Heart right ventricle (tissue), 16 donors: ENCODE data around the gene DYNLL2. TPM values are rescaled to one million over a fixed set of nuclear protein-coding genes. Genes with fewer than 3 reads are reported as not detected.
"Not testable (repeated sequence)": the region's sequence is repeated elsewhere in the genome, so short reads cannot be mapped to it uniquely, and the experiment has no call there.

Experiments
- ATAC-seq, 8 donors: fragments of 200-7000 bp; cut with Tn5 transposase; one replicate each; pipeline ENCODE4 v1.9.1; 2020; ENCODE audit warnings: mild to moderate bottlenecking in 8 of 8, moderate library complexity in 8 of 8, moderate number of reproducible peaks in 1 of 8
- DNase-seq, 2 donors: peaks; one replicate each; pipeline ENCODE4 v3.0.0-alpha.2; 2020
- H3K27ac ChIP-seq, 10 donors: fragments of 200-600 bp; sonication (generic) in 2 of 10; one replicate each; pipeline versions ENCODE4 v1.5.0 to v1.8.0; 2020 to 2022; ENCODE audit warnings: mild to moderate bottlenecking in 3 of 10
- H3K27me3 ChIP-seq, 7 donors: fragments of 200-600 bp; one replicate each; pipeline ENCODE4 v1.8.0; 2021 to 2022; ENCODE audit warnings: mild to moderate bottlenecking in 2 of 7
- H3K36me3 ChIP-seq, 9 donors: fragments of 200-600 bp; sonication (generic) in 1 of 9; one replicate each; pipeline versions ENCODE4 v1.5.0 to v1.8.0; 2020 to 2022; ENCODE audit warnings: mild to moderate bottlenecking in 2 of 9
- H3K4me1 ChIP-seq, 9 donors: fragments of 200-600 bp; sonication (generic) in 1 of 9; one replicate each; pipeline versions ENCODE4 v1.5.0 to v1.8.0; 2020 to 2022; ENCODE audit warnings: mild to moderate bottlenecking in 4 of 9
- H3K4me3 ChIP-seq, 10 donors: fragments of 200-600 bp; sonication (generic) in 2 of 10; one replicate each; pipeline versions ENCODE4 v1.5.0 to v1.8.0; 2020 to 2022; ENCODE audit warnings: mild to moderate bottlenecking in 7 of 10, moderate library complexity in 2 of 10
- H3K9me3 ChIP-seq, 11 donors: fragments of 200-600 bp in 10 of 11; sonication (generic) in 2 of 11; one replicate each; pipeline versions ENCODE4 v1.5.0 to v1.8.0; 2013 to 2022; ENCODE audit warnings: mild to moderate bottlenecking in 2 of 11, control low read depth in 1 of 11, moderate library complexity in 1 of 11
- WGBS, 2 donors: extraction: QIAGEN DNeasy Blood & Tissue Kit; methylation state at CpG; one replicate each; pipeline ENCODE4 v1.1.7; 2013; ENCODE audit warnings: inconsistent platforms in 1 of 2; 5-methylcytosine and 5-hydroxymethylcytosine counted together
- intact Hi-C, 10 donors: fragments of 100-400 bp; cut with DNase I; formaldehyde crosslinking; loops; one replicate each; pipeline versions ENCODE4 v1.11.1 to v1.14.2; 2022
- polyA plus RNA-seq, 2 donors: library from polyadenylated mRNA; stranded (reverse); fragments of 200-250 nt; gene quantifications; one replicate each; pipeline ENCODE4 v1.2.3, GENCODE V29; 2013
- total RNA-seq, 10 donors: library from RNA; stranded (reverse); fragmentation: NEBNext Ultra II Directional in 3 of 10; extraction: Animal tissue kit (Norgen Biotek cat#: 25700) in 3 of 10; gene quantifications; one replicate each; pipeline versions ENCODE4 v1.2.1 to v1.2.4, GENCODE V29; 2021 to 2023
- TF ChIP-seq, protein P1 (sequence below), 9 donors: fragments of 200-600 bp; sonication (generic) in 2 of 9; IDR thresholded peaks; one replicate each; pipeline versions ENCODE4 v1.5.0 to v1.8.0; 2021 to 2022; ENCODE audit warnings: antibody characterized with exemption in 9 of 9, mild to moderate bottlenecking in 5 of 9, moderate library complexity in 1 of 9
- donor health status: Arrhythmogenic right ventricular cardiomyopathy.
- donor health status: ischemic (EF 13 %, LVEDD 7.1; RV severe dilation, severe dysfunction).
- donor health status: healthy with polysubstance abuse.
- donor health status: DM: no; HTN: yes; CAD: no.
- donor health status: DM: no; HTN: no; CAD: no.
- donor health status: ischemic (EF 25% LVEDD 6.9; RV normal size, moderate dysfunction).
- donor health status: ischemic (EF 25% LVEDD 5.7; RV mildly dilated, moderate dysfunction).
- donor health status: healthy.
- donor health status: DM: yes; HTN: yes; CAD: no.
- donor health status: Ischemic cardiomyopathy.
- donor health status: ischemic (EF 35%, LVEDD 5.7; RV mildly dilated, moderate dysfunction).
- donor health status: nonischemic (EF 11% LVEDD 7.7; RV severe dilation, severe dysfunction).
- donor health status: DM: yes; HTN: yes; CAD: no.
- donor health status: PGD.
- donor health status: ischemic (EF 29% LVEDD 5.4; RV normal size, mild dysfunction).
- donor health status: nonischemic (EF 23%, LVEDD 6.1; RV moderate dilation, normal function).

The DYNLL2 gene
- total and polyA plus RNA-seq, 12 donors = 45.3 to 105 (median 79.6) TPM

DNA sequence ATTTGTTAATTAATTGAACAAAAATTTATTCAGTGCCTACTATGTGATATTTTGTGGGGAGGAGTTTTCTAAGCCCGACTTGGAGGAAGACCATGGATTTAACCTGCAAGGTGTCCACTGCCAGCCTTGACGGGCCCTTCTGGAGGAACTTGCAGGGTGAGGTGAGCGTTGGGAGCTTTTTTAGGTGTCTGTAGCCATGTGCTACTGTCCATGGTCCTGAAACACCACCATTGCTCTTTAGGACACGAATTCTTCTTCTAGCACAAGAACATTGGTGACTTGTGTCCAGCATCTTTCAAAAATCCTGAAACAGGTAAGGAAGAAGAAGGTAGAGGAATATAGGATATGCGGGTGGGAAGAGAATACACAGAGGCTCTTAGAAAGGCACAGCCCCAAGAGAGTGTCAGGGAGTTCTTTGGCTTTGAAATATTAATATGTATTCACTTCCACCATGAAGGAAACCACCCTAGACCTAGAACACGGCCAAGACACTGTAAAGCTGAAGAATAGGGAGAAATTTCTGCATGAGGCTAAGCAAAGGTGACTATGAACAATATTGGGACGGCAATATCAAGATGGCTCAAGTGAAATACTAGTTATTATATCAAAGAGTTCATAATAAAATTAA lies 37.1 kb downstream of the DYNLL2 start:
- Histone ChIP-seq H3K36me3 (no peaks in the 10 kb centered on the region), H3K27me3 (peaks cover 0 to 16% (median 3%) of the 10 kb centered on the region in 7 donors), H3K27ac (no peak overlapping the region), H3K9me3 (no peaks in the 10 kb centered on the region), H3K4me1 (no peaks in the 10 kb centered on the region), H3K4me3 (no peak overlapping the region)
- ATAC-seq = no peak
- 22 to 24% methylated on average over 7 of the region's 7 CpGs for WGBS, 2 donors
- TF ChIP-seq, protein P1, sequence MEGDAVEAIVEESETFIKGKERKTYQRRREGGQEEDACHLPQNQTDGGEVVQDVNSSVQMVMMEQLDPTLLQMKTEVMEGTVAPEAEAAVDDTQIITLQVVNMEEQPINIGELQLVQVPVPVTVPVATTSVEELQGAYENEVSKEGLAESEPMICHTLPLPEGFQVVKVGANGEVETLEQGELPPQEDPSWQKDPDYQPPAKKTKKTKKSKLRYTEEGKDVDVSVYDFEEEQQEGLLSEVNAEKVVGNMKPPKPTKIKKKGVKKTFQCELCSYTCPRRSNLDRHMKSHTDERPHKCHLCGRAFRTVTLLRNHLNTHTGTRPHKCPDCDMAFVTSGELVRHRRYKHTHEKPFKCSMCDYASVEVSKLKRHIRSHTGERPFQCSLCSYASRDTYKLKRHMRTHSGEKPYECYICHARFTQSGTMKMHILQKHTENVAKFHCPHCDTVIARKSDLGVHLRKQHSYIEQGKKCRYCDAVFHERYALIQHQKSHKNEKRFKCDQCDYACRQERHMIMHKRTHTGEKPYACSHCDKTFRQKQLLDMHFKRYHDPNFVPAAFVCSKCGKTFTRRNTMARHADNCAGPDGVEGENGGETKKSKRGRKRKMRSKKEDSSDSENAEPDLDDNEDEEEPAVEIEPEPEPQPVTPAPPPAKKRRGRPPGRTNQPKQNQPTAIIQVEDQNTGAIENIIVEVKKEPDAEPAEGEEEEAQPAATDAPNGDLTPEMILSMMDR (IDR thresholded peaks at IDR 0.05) = no peak
- intact Hi-C loops = no loop called here
- peak in 1 of 2 donors; percentile 53 for DNase-seq

DNA sequence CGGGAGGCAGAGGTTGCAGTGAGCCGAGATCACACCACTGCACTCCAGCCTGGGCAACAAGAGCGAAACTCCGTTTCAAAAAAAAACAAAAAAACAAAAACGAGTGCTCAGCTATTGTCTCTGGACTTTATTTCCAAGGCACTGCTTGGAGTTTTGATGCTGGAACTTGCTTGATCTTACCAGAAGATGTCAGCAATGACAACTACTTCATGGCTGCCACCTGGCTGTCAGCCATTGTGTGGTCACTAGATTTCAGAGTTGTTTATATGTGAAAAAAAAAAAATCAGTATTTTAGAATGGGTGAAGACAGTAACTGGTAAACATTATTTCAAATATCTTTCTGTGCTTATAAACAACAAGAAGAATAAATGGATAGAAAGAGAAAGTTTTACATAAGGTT lies 38.7 kb downstream of the DYNLL2 start:
- no peaks in the 10 kb centered on the region for H3K9me3 ChIP-seq
- H3K4me3 ChIP-seq = no peak overlapping the region
- no peak overlapping the region for H3K27ac ChIP-seq
- no peaks in the 10 kb centered on the region for H3K4me1 ChIP-seq
- H3K36me3 ChIP-seq = no peaks in the 10 kb centered on the region
- 49 to 51% methylated on average over 5 of the region's 5 CpGs for WGBS, 2 donors
- TF ChIP-seq, protein P1 (IDR thresholded peaks at IDR 0.05) = peak in 6 of 9 donors; percentile 10 to 37 (median 26)
- ATAC-seq (no peak), DNase-seq (no peak)
- intact Hi-C loops = no loop called here
- peaks cover 0 to 25% (median 10%) of the 10 kb centered on the region in 7 donors for H3K27me3 ChIP-seq

DNA sequence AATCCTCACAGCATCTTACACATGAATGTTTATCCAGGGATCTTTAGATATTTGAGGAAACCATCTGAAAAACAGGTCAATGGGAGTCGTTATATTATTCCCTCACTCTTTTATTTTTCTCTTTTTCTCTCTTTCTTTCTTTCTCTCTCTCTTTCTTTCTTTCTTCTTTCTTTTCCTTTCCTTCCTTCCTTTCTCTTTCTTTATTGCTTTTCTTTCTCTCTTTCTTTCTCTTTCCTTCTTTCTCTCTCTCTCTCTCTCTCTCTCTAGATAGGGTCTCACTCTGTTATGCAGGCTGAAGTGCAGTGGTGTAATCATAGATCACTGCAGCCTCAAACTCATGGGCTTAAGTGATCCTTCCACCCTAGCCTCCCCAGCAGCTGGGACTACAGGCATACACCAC lies 44.6 kb downstream of the DYNLL2 start:
- 32 to 43% methylated on average over 1 of the region's 1 CpG for WGBS, 2 donors
- intact Hi-C loops = no loop called here
- H3K9me3 ChIP-seq = no peaks in the 10 kb centered on the region
- H3K4me3 ChIP-seq = no peak overlapping the region
- H3K27ac ChIP-seq = no peak overlapping the region
- peaks cover 0 to 40% (median 15%) of the 10 kb centered on the region in 7 donors for H3K27me3 ChIP-seq
- H3K4me1 ChIP-seq = no peaks in the 10 kb centered on the region
- TF ChIP-seq, protein P1 (IDR thresholded peaks at IDR 0.05) = no peak
- ATAC-seq (no peak), DNase-seq (no peak)
- no peaks in the 10 kb centered on the region for H3K36me3 ChIP-seq

DNA sequence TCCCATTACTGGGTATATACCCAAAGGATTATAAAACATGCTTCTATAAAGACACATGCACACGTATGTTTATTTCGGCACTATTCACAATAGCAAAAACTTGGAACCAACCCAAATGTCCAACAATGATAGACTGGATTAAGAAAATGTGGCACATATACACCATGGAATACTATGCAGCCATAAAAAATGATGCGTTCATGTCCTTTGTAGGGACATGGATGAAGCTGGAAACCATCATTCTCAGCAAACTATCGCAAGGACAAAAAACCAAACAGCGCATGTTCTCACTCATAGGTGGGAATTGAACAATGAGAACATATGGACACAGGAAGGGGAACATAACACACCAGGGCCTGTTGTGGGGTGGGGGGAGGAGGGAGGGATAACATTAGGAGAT lies 49.5 kb downstream of the DYNLL2 start:
- H3K36me3 ChIP-seq, H3K4me1 ChIP-seq, H3K9me3 ChIP-seq, ATAC-seq, H3K27ac ChIP-seq, intact Hi-C loops, H3K4me3 ChIP-seq, DNase-seq: not testable (repeated sequence)
- H3K27me3 ChIP-seq = peaks cover 0 to 48% (median 29%) of the 10 kb centered on the region in 7 donors
- 91 to 93% methylated on average over 5 of the region's 5 CpGs for WGBS, 2 donors

DNA sequence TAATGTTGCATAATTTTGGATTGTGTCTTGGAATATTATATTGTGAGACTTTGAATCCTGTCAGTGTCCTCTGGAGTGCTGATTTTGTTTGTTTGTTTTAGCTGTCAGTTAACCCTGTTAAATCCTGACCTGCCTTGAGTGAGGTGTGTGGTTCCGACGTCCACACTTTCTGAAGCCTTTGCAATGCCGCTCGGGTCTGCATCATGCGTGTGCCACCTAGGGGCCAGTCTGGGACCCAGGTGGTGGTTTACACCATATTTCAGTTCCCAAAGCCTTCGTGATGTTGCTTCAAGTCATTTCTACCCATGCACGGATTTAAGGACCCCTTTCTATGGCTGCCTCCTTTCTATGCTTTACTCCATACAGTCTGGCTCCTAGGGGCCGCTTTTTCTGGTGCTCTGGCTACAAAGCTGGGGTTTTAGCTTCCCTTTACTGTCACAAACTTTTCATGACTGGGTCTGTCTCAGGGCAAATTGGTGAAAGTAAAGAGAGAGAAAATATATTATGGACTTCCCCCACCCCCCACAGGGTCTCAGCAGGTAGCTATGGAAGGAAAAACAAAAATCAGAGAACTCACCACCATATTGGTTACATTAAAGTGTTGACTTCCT lies 53.6 kb downstream of the DYNLL2 start:
- TF ChIP-seq, protein P1 (IDR thresholded peaks at IDR 0.05) = peak in 6 of 9 donors; percentile 7 to 32 (median 20)
- H3K27me3 ChIP-seq = peaks cover 0 to 46% (median 21%) of the 10 kb centered on the region in 7 donors
- ATAC-seq (no peak), DNase-seq (no peak)
- intact Hi-C loops = no loop called here
- H3K36me3 ChIP-seq = no peaks in the 10 kb centered on the region
- peaks cover 0 to 9% (median 0%) of the 10 kb centered on the region in 11 donors for H3K9me3 ChIP-seq
- WGBS, 2 donors = 24% methylated on average over 8 of the region's 8 CpGs
- H3K4me3 ChIP-seq = no peak overlapping the region
- H3K4me1 ChIP-seq = no peaks in the 10 kb centered on the region
- no peak overlapping the region for H3K27ac ChIP-seq
